ENCODE results near the gene RHOC. TPM values are rescaled to one million over a fixed set of nuclear protein-coding genes. Genes with fewer than 3 reads are reported as not detected.
A peak's percentile ranks its signal among the peaks of the same experiment; 100 is the strongest.

RHOC gene
- polyA plus RNA-seq, 2 donors: 53.0 to 89.5 TPM

GRCh38 chr1:112674986-112675727 lies 31.8 kb downstream of the RHOC start:
- peak overlapping the region; percentile 85 to 93 for H3K4me3 ChIP-seq (ENCODE audit: low read depth in 1 of 2, low read length in 2 of 2)
- H3K36me3 ChIP-seq (ENCODE audit: control insufficient read depth in 2 of 2, insufficient read depth in 2 of 2, low read length in 1 of 2): no peaks in the 10 kb centered on the region
- no peaks in the 10 kb centered on the region for H3K27me3 ChIP-seq (ENCODE audit: control insufficient read depth in 1 of 2, insufficient read depth in 2 of 2, low read length in 2 of 2)
- H3K9me3 ChIP-seq (ENCODE audit: control insufficient read depth in 2 of 2, insufficient read depth in 1 of 2, low read depth in 1 of 2, low read length in 1 of 2): no peaks in the 10 kb centered on the region
- WGBS, 2 donors: 0 to 1% methylated on average over 55 to 68 of the region's 68 CpGs
- H3K27ac ChIP-seq (ENCODE audit: low read depth in 2 of 2, low read length in 1 of 2): peak overlapping the region; percentile 90 to 93
- no peaks in the 10 kb centered on the region for H3K4me1 ChIP-seq (ENCODE audit: control insufficient read depth in 2 of 2, insufficient read depth in 2 of 2, low read length in 1 of 2)

- Histone ChIP-seq H3K27me3 (ENCODE audit: control insufficient read depth in 1 of 2, insufficient read depth in 2 of 2, low read length in 2 of 2) (no peaks in the 10 kb centered on the region), H3K27ac (ENCODE audit: low read depth in 2 of 2, low read length in 1 of 2) (peak within 1 kb of the TSS; percentile 90 to 93), H3K4me1 (ENCODE audit: control insufficient read depth in 2 of 2, insufficient read depth in 2 of 2, low read length in 1 of 2) (no peaks in the 10 kb centered on the region), H3K36me3 (ENCODE audit: control insufficient read depth in 2 of 2, insufficient read depth in 2 of 2, low read length in 1 of 2) (peaks cover 0 to 1% of the 10 kb centered on the region in 2 donors), H3K4me3 (ENCODE audit: low read depth in 1 of 2, low read length in 2 of 2) (peak within 1 kb of the TSS; percentile 85 to 93), H3K9me3 (ENCODE audit: control insufficient read depth in 2 of 2, insufficient read depth in 1 of 2, low read depth in 1 of 2, low read length in 1 of 2) (no peaks in the 10 kb centered on the region)
- 0% methylated on average over 30 of the region's 30 CpGs for WGBS, 2 donors
Measured at GRCh38 chr1:112674440-112674985, 32.4 kb downstream of the RHOC start, which contains the start of gene MOV10. TSS of gene MOV10 (plus strand) at chr1:112674659. CDS start at chr1:112674913, 254 bp downstream.

GRCh38 chr1:112673592-112674439 lies 33.1 kb downstream of the RHOC start:
- H3K36me3 ChIP-seq (ENCODE audit: control insufficient read depth in 2 of 2, insufficient read depth in 2 of 2, low read length in 1 of 2): peaks cover 0 to 2% of the 10 kb centered on the region in 2 donors
- H3K27ac ChIP-seq (ENCODE audit: low read depth in 2 of 2, low read length in 1 of 2): peak overlapping the region; percentile 90 to 93
- no peaks in the 10 kb centered on the region for H3K9me3 ChIP-seq (ENCODE audit: control insufficient read depth in 2 of 2, insufficient read depth in 1 of 2, low read depth in 1 of 2, low read length in 1 of 2)
- peak overlapping the region; percentile 85 to 93 for H3K4me3 ChIP-seq (ENCODE audit: low read depth in 1 of 2, low read length in 2 of 2)
- no peaks in the 10 kb centered on the region for H3K27me3 ChIP-seq (ENCODE audit: control insufficient read depth in 1 of 2, insufficient read depth in 2 of 2, low read length in 2 of 2)
- WGBS, 2 donors: 4 to 6% methylated on average over 17 to 18 of the region's 18 CpGs
- no peaks in the 10 kb centered on the region for H3K4me1 ChIP-seq (ENCODE audit: control insufficient read depth in 2 of 2, insufficient read depth in 2 of 2, low read length in 1 of 2)

- Histone ChIP-seq H3K36me3 (ENCODE audit: control insufficient read depth in 2 of 2, insufficient read depth in 2 of 2, low read length in 1 of 2) (peaks cover 0 to 2% of the 10 kb centered on the region in 2 donors), H3K4me1 (ENCODE audit: control insufficient read depth in 2 of 2, insufficient read depth in 2 of 2, low read length in 1 of 2) (no peaks in the 10 kb centered on the region), H3K4me3 (ENCODE audit: low read depth in 1 of 2, low read length in 2 of 2) (no peak overlapping the region), H3K9me3 (ENCODE audit: control insufficient read depth in 2 of 2, insufficient read depth in 1 of 2, low read depth in 1 of 2, low read length in 1 of 2) (no peaks in the 10 kb centered on the region), H3K27ac (ENCODE audit: low read depth in 2 of 2, low read length in 1 of 2) (no peak overlapping the region), H3K27me3 (ENCODE audit: control insufficient read depth in 1 of 2, insufficient read depth in 2 of 2, low read length in 2 of 2) (no peaks in the 10 kb centered on the region)
- WGBS, 2 donors: 94 to 96% methylated on average over 1 of the region's 1 CpG
Measured at GRCh38 chr1:112672842-112673241, 34.1 kb downstream of the RHOC start.

GRCh38 chr1:112672009-112672408 lies 34.9 kb downstream of the RHOC start:
- 82% methylated on average over 2 of the region's 2 CpGs for WGBS, 2 donors
- Histone ChIP-seq H3K27ac (ENCODE audit: low read depth in 2 of 2, low read length in 1 of 2) (no peak overlapping the region), H3K4me1 (ENCODE audit: control insufficient read depth in 2 of 2, insufficient read depth in 2 of 2, low read length in 1 of 2) (no peaks in the 10 kb centered on the region), H3K4me3 (ENCODE audit: low read depth in 1 of 2, low read length in 2 of 2) (no peak overlapping the region), H3K9me3 (ENCODE audit: control insufficient read depth in 2 of 2, insufficient read depth in 1 of 2, low read depth in 1 of 2, low read length in 1 of 2) (no peaks in the 10 kb centered on the region), H3K36me3 (ENCODE audit: control insufficient read depth in 2 of 2, insufficient read depth in 2 of 2, low read length in 1 of 2) (peaks cover 2% of the 10 kb centered on the region in 2 donors), H3K27me3 (ENCODE audit: control insufficient read depth in 1 of 2, insufficient read depth in 2 of 2, low read length in 2 of 2) (no peaks in the 10 kb centered on the region)

- peaks cover 2 to 7% of the 10 kb centered on the region in 2 donors for H3K36me3 ChIP-seq (ENCODE audit: control insufficient read depth in 2 of 2, insufficient read depth in 2 of 2, low read length in 1 of 2)
- H3K4me1 ChIP-seq (ENCODE audit: control insufficient read depth in 2 of 2, insufficient read depth in 2 of 2, low read length in 1 of 2): no peaks in the 10 kb centered on the region
- WGBS, 2 donors: 87 to 89% methylated on average over 2 of the region's 2 CpGs
Measured at GRCh38 chr1:112666946-112667345, 40.0 kb downstream of the RHOC start.

GRCh38 chr1:112665857-112666256 lies 41.1 kb downstream of the RHOC start:
- H3K4me1 ChIP-seq (ENCODE audit: control insufficient read depth in 2 of 2, insufficient read depth in 2 of 2, low read length in 1 of 2): no peaks in the 10 kb centered on the region
- WGBS, 2 donors: 77 to 90% methylated on average over 3 of the region's 3 CpGs
- no peaks in the 10 kb centered on the region for H3K9me3 ChIP-seq (ENCODE audit: control insufficient read depth in 2 of 2, insufficient read depth in 1 of 2, low read depth in 1 of 2, low read length in 1 of 2)
- no peak overlapping the region for H3K27ac ChIP-seq (ENCODE audit: low read depth in 2 of 2, low read length in 1 of 2)
- H3K36me3 ChIP-seq (ENCODE audit: control insufficient read depth in 2 of 2, insufficient read depth in 2 of 2, low read length in 1 of 2): peaks cover 6 to 10% of the 10 kb centered on the region in 2 donors
- no peak overlapping the region for H3K4me3 ChIP-seq (ENCODE audit: low read depth in 1 of 2, low read length in 2 of 2)
- no peaks in the 10 kb centered on the region for H3K27me3 ChIP-seq (ENCODE audit: control insufficient read depth in 1 of 2, insufficient read depth in 2 of 2, low read length in 2 of 2)

More at GRCh38 chr1:112666946-112667345, 40.0 kb downstream of the RHOC start:
- Histone ChIP-seq H3K9me3 (ENCODE audit: control insufficient read depth in 2 of 2, insufficient read depth in 1 of 2, low read depth in 1 of 2, low read length in 1 of 2) (no peaks in the 10 kb centered on the region), H3K27ac (ENCODE audit: low read depth in 2 of 2, low read length in 1 of 2) (no peak overlapping the region), H3K4me3 (ENCODE audit: low read depth in 1 of 2, low read length in 2 of 2) (no peak overlapping the region), H3K27me3 (ENCODE audit: control insufficient read depth in 1 of 2, insufficient read depth in 2 of 2, low read length in 2 of 2) (no peaks in the 10 kb centered on the region)

GRCh38 chr1:112651205-112651604 lies 55.7 kb downstream of the RHOC start:
- Histone ChIP-seq H3K27me3 (ENCODE audit: control insufficient read depth in 1 of 2, insufficient read depth in 2 of 2, low read length in 2 of 2) (no peaks in the 10 kb centered on the region), H3K4me1 (ENCODE audit: control insufficient read depth in 2 of 2, insufficient read depth in 2 of 2, low read length in 1 of 2) (no peaks in the 10 kb centered on the region), H3K9me3 (ENCODE audit: control insufficient read depth in 2 of 2, insufficient read depth in 1 of 2, low read depth in 1 of 2, low read length in 1 of 2) (no peaks in the 10 kb centered on the region), H3K4me3 (ENCODE audit: low read depth in 1 of 2, low read length in 2 of 2) (no peak overlapping the region), H3K36me3 (ENCODE audit: control insufficient read depth in 2 of 2, insufficient read depth in 2 of 2, low read length in 1 of 2) (peaks cover 3 to 4% of the 10 kb centered on the region in 2 donors), H3K27ac (ENCODE audit: low read depth in 2 of 2, low read length in 1 of 2) (no peak overlapping the region)
- 98 to 99% methylated on average over 1 of the region's 1 CpG for WGBS, 2 donors

Measured in esophagus (tissue), 2 donors.